Astrocyte of the cerebellum (primary cell): ENCODE measurements around the gene CDK5R2.

Experiments used
- DNase-seq: peaks from one replicate; pipeline ENCODE4 v3.0.0-alpha.2; 2011; ENCODE audit warnings: low read depth
- H3K4me3 ChIP-seq: 2 replicates; pipeline ENCODE4 v1.5.1; 2011; ENCODE audit warnings: mild to moderate bottlenecking, low read depth, low read length, moderate library complexity
- in situ Hi-C: cut with HindIII; loops from 2 replicates; pipeline ENCODE4 v1.10.0; 2017; ENCODE audit warnings: low sequenced_read_pairs
- TF ChIP-seq, protein P1 (sequence below): IDR thresholded peaks from 2 replicates; pipeline ENCODE4 v1.5.1; 2012; ENCODE audit warnings: low read length, low read depth, moderate library complexity, mild to moderate bottlenecking; ENCODE audit errors: missing control alignments

The CDK5R2 gene

DNA sequence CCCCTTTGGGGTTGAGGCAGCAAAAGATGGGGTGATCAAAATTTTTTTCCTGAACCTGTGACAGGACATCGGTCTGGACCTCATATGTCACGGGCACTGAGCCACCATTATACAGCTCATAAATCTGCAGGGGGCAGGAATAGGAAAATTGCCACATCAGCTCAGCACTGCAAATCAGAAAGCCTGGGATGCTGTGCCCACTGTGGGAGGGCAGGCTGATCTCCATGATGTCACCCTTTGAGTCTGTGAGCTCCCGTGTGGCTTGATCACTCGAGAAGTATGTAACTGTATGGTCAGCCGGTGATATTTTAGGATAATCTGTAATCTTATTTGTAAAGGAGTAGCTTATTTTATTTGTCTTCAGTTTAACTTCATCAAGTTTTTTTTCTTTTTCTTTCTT, 51.4 kb downstream of the CDK5R2 start:
- no peak for DNase-seq
- in situ Hi-C loops, result no loop called here
- TF ChIP-seq, protein P1, sequence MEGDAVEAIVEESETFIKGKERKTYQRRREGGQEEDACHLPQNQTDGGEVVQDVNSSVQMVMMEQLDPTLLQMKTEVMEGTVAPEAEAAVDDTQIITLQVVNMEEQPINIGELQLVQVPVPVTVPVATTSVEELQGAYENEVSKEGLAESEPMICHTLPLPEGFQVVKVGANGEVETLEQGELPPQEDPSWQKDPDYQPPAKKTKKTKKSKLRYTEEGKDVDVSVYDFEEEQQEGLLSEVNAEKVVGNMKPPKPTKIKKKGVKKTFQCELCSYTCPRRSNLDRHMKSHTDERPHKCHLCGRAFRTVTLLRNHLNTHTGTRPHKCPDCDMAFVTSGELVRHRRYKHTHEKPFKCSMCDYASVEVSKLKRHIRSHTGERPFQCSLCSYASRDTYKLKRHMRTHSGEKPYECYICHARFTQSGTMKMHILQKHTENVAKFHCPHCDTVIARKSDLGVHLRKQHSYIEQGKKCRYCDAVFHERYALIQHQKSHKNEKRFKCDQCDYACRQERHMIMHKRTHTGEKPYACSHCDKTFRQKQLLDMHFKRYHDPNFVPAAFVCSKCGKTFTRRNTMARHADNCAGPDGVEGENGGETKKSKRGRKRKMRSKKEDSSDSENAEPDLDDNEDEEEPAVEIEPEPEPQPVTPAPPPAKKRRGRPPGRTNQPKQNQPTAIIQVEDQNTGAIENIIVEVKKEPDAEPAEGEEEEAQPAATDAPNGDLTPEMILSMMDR, result no peak
- H3K4me3 ChIP-seq, result no peak overlapping the region
